Subcutaneous abdominal adipose tissue (tissue), 5 donors: Measurements from ENCODE around the gene NUSAP1.
A peak's percentile ranks its signal among the peaks of the same experiment; 100 is the strongest.

Experiments used
- H3K27ac ChIP-seq: one replicate; pipeline ENCODE4 v1.7.0; 2013; ENCODE audit warnings: low read depth, mild to moderate bottlenecking, inconsistent platforms, low read length, moderate library complexity
- H3K27me3 ChIP-seq, 5 donors: one replicate each; pipeline ENCODE4 v1.7.0; 2013; ENCODE audit warnings: low read length in 5 of 5, inconsistent platforms in 1 of 5; ENCODE audit not compliant: control insufficient read depth in 5 of 5, insufficient read depth in 4 of 5
- H3K36me3 ChIP-seq, 5 donors: one replicate each; pipeline ENCODE4 v1.7.0; 2013; ENCODE audit warnings: low read length in 5 of 5; ENCODE audit not compliant: control insufficient read depth in 5 of 5, insufficient read depth in 5 of 5
- H3K4me1 ChIP-seq, 5 donors: one replicate each; pipeline ENCODE4 v1.7.0; 2013; ENCODE audit warnings: low read length in 5 of 5, mild to moderate bottlenecking in 3 of 5, moderate library complexity in 1 of 5; ENCODE audit not compliant: control insufficient read depth in 5 of 5, insufficient read depth in 5 of 5
- H3K4me3 ChIP-seq, 5 donors: one replicate each; pipeline ENCODE4 v1.7.0; 2013; ENCODE audit warnings: low read length in 5 of 5, low read depth in 1 of 5
- H3K9ac ChIP-seq, 5 donors: one replicate each; pipeline ENCODE4 v1.7.0; 2013; ENCODE audit warnings: low read length in 5 of 5, mild to moderate bottlenecking in 4 of 5, moderate library complexity in 3 of 5
- H3K9me3 ChIP-seq, 5 donors: one replicate each; pipeline ENCODE4 v1.7.0; 2013; ENCODE audit warnings: low read length in 5 of 5; ENCODE audit not compliant: control insufficient read depth in 5 of 5
- donor health status: healthy.
- donor health status: healthy.
- donor health status: healthy.
- donor health status: healthy.
- donor health status: healthy.

Gene NUSAP1

GRCh38 chr15:41331833-41332193 lies 868 bp upstream of the NUSAP1 start:
- peak overlapping the region; percentile 37 for H3K27ac ChIP-seq
- peaks cover 0 to 21% (median 18%) of the 10 kb centered on the region in 5 donors for H3K4me1 ChIP-seq
- peak overlapping the region; percentile 77 to 96 (median 95) for H3K4me3 ChIP-seq
- H3K27me3 ChIP-seq = no peaks in the 10 kb centered on the region
- H3K9ac ChIP-seq = peak overlapping the region in 4 of 5 donors; percentile 65 to 76 (median 68)
- no peaks in the 10 kb centered on the region for H3K36me3 ChIP-seq
- H3K9me3 ChIP-seq = no peaks in the 10 kb centered on the region

GRCh38 chr15:41333026-41333562 lies 413 bp downstream of the NUSAP1 start:
- no peak overlapping the region for H3K27ac ChIP-seq
- no peaks in the 10 kb centered on the region for H3K9me3 ChIP-seq
- H3K4me3 ChIP-seq = peak overlapping the region; percentile 77 to 96 (median 95)
- no peaks in the 10 kb centered on the region for H3K36me3 ChIP-seq
- H3K27me3 ChIP-seq = no peaks in the 10 kb centered on the region
- peak overlapping the region in 4 of 5 donors; percentile 65 to 78 (median 70) for H3K9ac ChIP-seq
- H3K4me1 ChIP-seq = peaks cover 0 to 21% (median 18%) of the 10 kb centered on the region in 5 donors

- Histone ChIP-seq H3K4me3 (no peak overlapping the region), H3K9ac (no peak overlapping the region), H3K27me3 (no peaks in the 10 kb centered on the region), H3K4me1 (peaks cover 0 to 21% (median 18%) of the 10 kb centered on the region in 5 donors), H3K27ac (no peak overlapping the region), H3K9me3 (no peaks in the 10 kb centered on the region), H3K36me3 (no peaks in the 10 kb centered on the region)
Measured at GRCh38 chr15:41334293-41335120, 1.8 kb downstream of the NUSAP1 start.

GRCh38 chr15:41336549-41336948 lies 3.9 kb downstream of the NUSAP1 start:
- Histone ChIP-seq H3K36me3 (no peaks in the 10 kb centered on the region), H3K27me3 (no peaks in the 10 kb centered on the region), H3K4me3 (no peak overlapping the region), H3K9me3 (no peaks in the 10 kb centered on the region), H3K9ac (no peak overlapping the region), H3K27ac (no peak overlapping the region), H3K4me1 (peaks cover 0 to 20% (median 18%) of the 10 kb centered on the region in 5 donors)

- Histone ChIP-seq H3K27me3 (no peaks in the 10 kb centered on the region), H3K9me3 (no peaks in the 10 kb centered on the region), H3K9ac (no peak overlapping the region), H3K4me1 (peaks cover 0 to 15% (median 13%) of the 10 kb centered on the region in 5 donors), H3K36me3 (no peaks in the 10 kb centered on the region), H3K4me3 (no peak overlapping the region), H3K27ac (no peak overlapping the region)
Measured at GRCh38 chr15:41337047-41337446, 4.4 kb downstream of the NUSAP1 start.

- Histone ChIP-seq H3K36me3 (no peaks in the 10 kb centered on the region), H3K27me3 (no peaks in the 10 kb centered on the region), H3K9me3 (no peaks in the 10 kb centered on the region), H3K4me1 (peaks cover 0 to 10% (median 9%) of the 10 kb centered on the region in 5 donors), H3K4me3 (no peak overlapping the region), H3K9ac (no peak overlapping the region), H3K27ac (no peak overlapping the region)
Measured at GRCh38 chr15:41337631-41338522, 5.2 kb downstream of the NUSAP1 start.

GRCh38 chr15:41340189-41340695 lies 7.6 kb downstream of the NUSAP1 start:
- Histone ChIP-seq H3K9ac (no peak overlapping the region), H3K27me3 (no peaks in the 10 kb centered on the region), H3K36me3 (no peaks in the 10 kb centered on the region), H3K9me3 (no peaks in the 10 kb centered on the region), H3K4me3 (no peak overlapping the region), H3K27ac (no peak overlapping the region), H3K4me1 (no peaks in the 10 kb centered on the region)

- no peak overlapping the region for H3K27ac ChIP-seq
- H3K4me1 ChIP-seq = no peaks in the 10 kb centered on the region
- no peak overlapping the region for H3K9ac ChIP-seq
- H3K4me3 ChIP-seq = no peak overlapping the region
- no peaks in the 10 kb centered on the region for H3K36me3 ChIP-seq
- no peaks in the 10 kb centered on the region for H3K27me3 ChIP-seq
- H3K9me3 ChIP-seq = no peaks in the 10 kb centered on the region
Measured at GRCh38 chr15:41341519-41341918, 8.8 kb downstream of the NUSAP1 start.

GRCh38 chr15:41347236-41347635 lies 14.6 kb downstream of the NUSAP1 start:
- Histone ChIP-seq H3K36me3 (no peaks in the 10 kb centered on the region), H3K9ac (no peak overlapping the region), H3K27ac (no peak overlapping the region), H3K4me1 (no peaks in the 10 kb centered on the region), H3K4me3 (no peak overlapping the region), H3K27me3 (no peaks in the 10 kb centered on the region), H3K9me3 (no peaks in the 10 kb centered on the region)
